GM10266 (cell line): ENCODE results near the gene LMF1.

Source experiments
- DNase-seq: peaks from one replicate; pipeline ENCODE4 v3.0.0; 2012; ENCODE audit errors: extremely low spot score
- TF ChIP-seq, protein P1 (sequence below): IDR thresholded peaks from 2 replicates; pipeline ENCODE4 v1.5.1; 2012; ENCODE audit warnings: mild to moderate bottlenecking, low read depth; ENCODE audit not compliant: control insufficient read depth, insufficient read depth; ENCODE audit errors: missing control alignments

LMF1 gene

GRCh38 chr16:974611-975261, 4.0 kb upstream of the LMF1 start:
- TF ChIP-seq, protein P1, sequence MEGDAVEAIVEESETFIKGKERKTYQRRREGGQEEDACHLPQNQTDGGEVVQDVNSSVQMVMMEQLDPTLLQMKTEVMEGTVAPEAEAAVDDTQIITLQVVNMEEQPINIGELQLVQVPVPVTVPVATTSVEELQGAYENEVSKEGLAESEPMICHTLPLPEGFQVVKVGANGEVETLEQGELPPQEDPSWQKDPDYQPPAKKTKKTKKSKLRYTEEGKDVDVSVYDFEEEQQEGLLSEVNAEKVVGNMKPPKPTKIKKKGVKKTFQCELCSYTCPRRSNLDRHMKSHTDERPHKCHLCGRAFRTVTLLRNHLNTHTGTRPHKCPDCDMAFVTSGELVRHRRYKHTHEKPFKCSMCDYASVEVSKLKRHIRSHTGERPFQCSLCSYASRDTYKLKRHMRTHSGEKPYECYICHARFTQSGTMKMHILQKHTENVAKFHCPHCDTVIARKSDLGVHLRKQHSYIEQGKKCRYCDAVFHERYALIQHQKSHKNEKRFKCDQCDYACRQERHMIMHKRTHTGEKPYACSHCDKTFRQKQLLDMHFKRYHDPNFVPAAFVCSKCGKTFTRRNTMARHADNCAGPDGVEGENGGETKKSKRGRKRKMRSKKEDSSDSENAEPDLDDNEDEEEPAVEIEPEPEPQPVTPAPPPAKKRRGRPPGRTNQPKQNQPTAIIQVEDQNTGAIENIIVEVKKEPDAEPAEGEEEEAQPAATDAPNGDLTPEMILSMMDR, result no peak

GRCh38 chr16:974001-974601, 3.3 kb upstream of the LMF1 start:
- DNase-seq, result no peak
- TF ChIP-seq, protein P1, result no peak

More at GRCh38 chr16:974611-975261, 4.0 kb upstream of the LMF1 start:
- DNase-seq, result no peak

GRCh38 chr16:973366-973765, 2.6 kb upstream of the LMF1 start:
- no peak for DNase-seq
- TF ChIP-seq, protein P1, result no peak

DNA sequence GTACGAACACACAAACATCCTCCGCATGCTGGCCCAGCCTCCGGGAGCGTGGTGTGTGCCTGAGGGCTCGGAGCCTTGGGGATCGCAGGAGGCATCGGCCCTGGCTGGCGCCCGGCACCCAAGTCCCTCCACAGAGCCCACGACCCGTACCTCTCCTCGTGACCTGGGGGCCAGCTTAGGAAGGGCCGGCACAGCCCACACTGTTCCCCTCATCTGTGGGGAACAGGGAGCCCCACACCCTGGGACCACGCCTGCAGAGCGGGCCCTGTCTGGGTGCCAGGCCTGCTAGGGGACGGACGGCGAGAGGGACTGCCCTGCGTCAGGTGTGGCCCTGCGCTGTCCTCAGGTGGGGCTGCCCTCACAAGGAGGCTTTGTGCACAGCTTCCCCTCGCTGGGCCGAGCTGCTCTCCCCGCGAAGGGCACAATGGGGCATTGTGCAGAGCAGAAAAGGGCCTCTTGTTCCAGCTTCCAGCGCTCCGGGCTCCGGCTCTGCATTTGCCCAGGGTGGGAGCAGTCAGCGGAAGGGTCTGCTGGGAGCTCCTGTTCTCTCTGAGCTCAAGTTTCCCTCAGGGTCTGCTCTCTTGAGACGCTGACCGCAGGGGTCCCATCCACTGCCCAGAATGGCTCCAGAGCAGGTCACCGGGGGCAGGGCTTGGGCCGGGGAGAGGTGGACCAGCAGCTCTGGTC, 1.7 kb upstream of the LMF1 start:
- TF ChIP-seq, protein P1, result no peak
- no peak for DNase-seq

DNA sequence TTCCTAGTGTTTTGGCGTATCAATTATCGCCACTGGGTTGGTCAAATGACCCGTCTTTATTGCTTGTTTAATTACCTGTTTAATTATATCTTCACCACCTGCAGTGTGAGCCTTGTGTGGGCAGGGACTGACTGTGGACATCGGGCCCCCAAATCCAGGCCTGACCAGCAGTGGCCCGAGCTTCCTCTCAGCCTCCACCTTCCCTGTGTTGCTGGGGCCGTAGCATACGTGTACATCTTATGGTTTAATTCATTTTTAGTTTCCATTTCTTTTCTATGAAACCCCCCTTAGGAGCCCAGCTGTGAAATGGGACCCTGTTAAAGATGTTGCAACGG, 1.2 kb upstream of the LMF1 start:
- no peak for DNase-seq
- TF ChIP-seq, protein P1, result no peak

DNA sequence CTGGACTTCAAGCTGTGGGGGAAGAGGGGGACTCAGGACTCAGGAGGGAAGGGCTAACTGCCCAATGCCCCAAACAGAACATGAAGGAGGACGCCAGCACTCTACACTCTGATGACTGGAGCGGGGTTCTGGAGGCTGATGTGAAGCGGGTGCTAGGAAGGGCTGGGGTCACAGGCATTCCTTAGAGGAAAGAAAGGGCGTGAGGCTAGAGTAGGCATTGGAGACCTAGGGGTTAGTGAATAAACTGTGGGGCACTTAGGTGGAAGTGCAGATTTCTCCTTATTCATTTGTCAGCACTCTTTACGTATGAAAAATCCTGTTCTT, 760 bp upstream of the LMF1 start:
- DNase-seq, result no peak
- TF ChIP-seq, protein P1, result no peak

GRCh38 chr16:970386-970765, 408 bp downstream of the LMF1 start:
- no peak for DNase-seq
- TF ChIP-seq, protein P1, result no peak
